H9 (cell line): Measurements from ENCODE around the gene ARPP21. TPM values are rescaled to one million over a fixed set of nuclear protein-coding genes. Genes with fewer than 3 reads are reported as not detected.
"Not testable (repeated sequence)": the region's sequence is repeated elsewhere in the genome, so short reads cannot be mapped to it uniquely, and the experiment has no call there.

ENCODE experiments used
- DNase-seq: peaks from one replicate; pipeline ENCODE4 v3.0.0-alpha.2; 2017
- H2AFZ ChIP-seq: one replicate; pipeline ENCODE4 v1.6.1; 2013; ENCODE audit warnings: mild to moderate bottlenecking, low read length, control low read depth, moderate library complexity
- H2AK5ac ChIP-seq: 2 replicates; pipeline ENCODE4 v1.6.1; 2013; ENCODE audit warnings: low read length, control low read depth, mixed read lengths; ENCODE audit not compliant: insufficient read length
- H2BK120ac ChIP-seq: one replicate; pipeline ENCODE4 v1.6.1; 2013; ENCODE audit warnings: low read depth, mild to moderate bottlenecking, low read length, control low read depth, inconsistent platforms; ENCODE audit not compliant: poor library complexity, severe bottlenecking
- H2BK12ac ChIP-seq: 2 replicates; pipeline ENCODE4 v1.6.1; 2013; ENCODE audit warnings: low read length, control low read depth, mixed read lengths, low read depth; ENCODE audit not compliant: insufficient read length
- H2BK15ac ChIP-seq: 2 replicates; pipeline ENCODE4 v1.6.1; 2013; ENCODE audit warnings: low read depth, low read length, control low read depth
- H2BK20ac ChIP-seq: one replicate; pipeline ENCODE4 v1.6.1; 2013; ENCODE audit warnings: low read depth, mild to moderate bottlenecking, low read length, control low read depth, inconsistent platforms; ENCODE audit not compliant: poor library complexity, severe bottlenecking
- H2BK5ac ChIP-seq: 2 replicates; pipeline ENCODE4 v1.6.1; 2013; ENCODE audit warnings: low read length, control low read depth, mixed read lengths; ENCODE audit not compliant: insufficient read length
- H3K14ac ChIP-seq: 2 replicates; pipeline ENCODE4 v1.6.1; 2013; ENCODE audit warnings: low read length, control low read depth; ENCODE audit not compliant: insufficient read depth
- H3K18ac ChIP-seq: 2 replicates; pipeline ENCODE4 v1.6.1; 2013; ENCODE audit warnings: low read depth, mild to moderate bottlenecking, mixed read lengths, low read length, control low read depth; ENCODE audit not compliant: insufficient read length
- H3K23ac ChIP-seq: 2 replicates; pipeline ENCODE4 v1.6.1; 2013; ENCODE audit warnings: low read length, control low read depth, mixed read lengths, low read depth; ENCODE audit not compliant: insufficient read length
- H3K23me2 ChIP-seq: 2 replicates; pipeline ENCODE4 v1.6.1; 2013; ENCODE audit warnings: low read depth, mild to moderate bottlenecking, mixed read lengths, low read length, control low read depth; ENCODE audit not compliant: insufficient read length, poor library complexity, severe bottlenecking
- H3K27ac ChIP-seq: 2 replicates; pipeline ENCODE4 v1.5.1; 2013; ENCODE audit warnings: low read length, control low read depth, mixed read lengths, low read depth; ENCODE audit not compliant: insufficient read length
- H3K27me3 ChIP-seq: 2 replicates; pipeline ENCODE4 v1.6.1; 2013; ENCODE audit warnings: low read length, control low read depth, inconsistent platforms; ENCODE audit not compliant: insufficient read depth
- H3K4ac ChIP-seq: 2 replicates; pipeline ENCODE4 v1.6.1; 2013; ENCODE audit warnings: low read depth, mild to moderate bottlenecking, control low read depth, inconsistent platforms, low read length, moderate library complexity
- H3K4me1 ChIP-seq: 2 replicates; pipeline ENCODE4 v1.6.1; 2013; ENCODE audit warnings: low read length, control low read depth, inconsistent platforms; ENCODE audit not compliant: insufficient read depth
- H3K4me2 ChIP-seq: 2 replicates; pipeline ENCODE4 v1.6.1; 2013; ENCODE audit warnings: low read length, control low read depth, mixed read lengths; ENCODE audit not compliant: insufficient read length, insufficient read depth
- H3K56ac ChIP-seq: 2 replicates; pipeline ENCODE4 v1.6.1; 2013; ENCODE audit warnings: low read depth, mild to moderate bottlenecking, mixed read lengths, low read length, control low read depth; ENCODE audit not compliant: insufficient read length
- H3K79me1 ChIP-seq: 2 replicates; pipeline ENCODE4 v1.6.1; 2013; ENCODE audit warnings: low read depth, mild to moderate bottlenecking, moderate library complexity, low read length, control low read depth, inconsistent platforms; ENCODE audit not compliant: insufficient read depth, poor library complexity, severe bottlenecking
- H3K79me2 ChIP-seq: 2 replicates; pipeline ENCODE4 v1.6.1; 2013; ENCODE audit warnings: low read length, control low read depth, inconsistent platforms; ENCODE audit not compliant: insufficient read depth
- H3K9ac ChIP-seq: 2 replicates; pipeline ENCODE4 v1.6.1; 2013; ENCODE audit warnings: low read length, control low read depth, mixed read lengths; ENCODE audit not compliant: insufficient read length; ENCODE audit errors: extremely low read depth
- H3K9me3 ChIP-seq: one replicate; pipeline ENCODE4 v1.6.1; 2013; ENCODE audit warnings: low read depth, low read length, inconsistent platforms; ENCODE audit not compliant: control insufficient read depth
- H3T11ph ChIP-seq: one replicate; pipeline ENCODE4 v1.6.1; 2013; ENCODE audit warnings: mild to moderate bottlenecking, low read length, control low read depth, inconsistent platforms
- H4K20me1 ChIP-seq: one replicate; pipeline ENCODE4 v1.6.1; 2013; ENCODE audit not compliant: control insufficient read depth, insufficient read length, insufficient read depth
- H4K5ac ChIP-seq: 2 replicates; pipeline ENCODE4 v1.6.1; 2013; ENCODE audit warnings: low read depth, mild to moderate bottlenecking, mixed read lengths, low read length, control low read depth; ENCODE audit not compliant: insufficient read length
- H4K8ac ChIP-seq: replicated peaks from 2 replicates; pipeline ENCODE4 v1.6.1; 2013; ENCODE audit warnings: low read length, control low read depth, mixed read lengths, low read depth; ENCODE audit not compliant: insufficient read length
- H4K91ac ChIP-seq: 2 replicates; pipeline ENCODE4 v1.6.1; 2013; ENCODE audit warnings: low read depth, mild to moderate bottlenecking, moderate library complexity, mixed read lengths, low read length, control low read depth; ENCODE audit not compliant: insufficient read length
- H3K27ac Mint-ChIP-seq, 3 experiments: 2 replicates in 2 of 3; 3 replicates in 1 of 3; pipeline ENCODE4 v1.8.0; 2020 to 2021; ENCODE audit warnings: mixed read lengths in 3 of 3, mild to moderate bottlenecking in 1 of 3, moderate library complexity in 1 of 3
- H3K27me3 Mint-ChIP-seq: 2 replicates; pipeline ENCODE4 v1.8.0; 2021; ENCODE audit warnings: low read depth, mild to moderate bottlenecking, moderate library complexity, mixed read lengths
- H3K36me3 Mint-ChIP-seq, 3 experiments: 2 replicates in 2 of 3; 3 replicates in 1 of 3; pipeline ENCODE4 v1.8.0; 2020 to 2021; ENCODE audit warnings: low read depth in 3 of 3, mixed read lengths in 3 of 3; ENCODE audit not compliant: insufficient read depth in 1 of 3
- H3K4me1 Mint-ChIP-seq, 2 experiments: 2 replicates each; pipeline ENCODE4 v1.8.0; 2020; ENCODE audit warnings: mixed read lengths in 2 of 2
- H3K4me3 Mint-ChIP-seq, 2 experiments: 2 replicates in 1 of 2; 3 replicates in 1 of 2; pipeline ENCODE4 v1.8.0; 2020 to 2021; ENCODE audit warnings: mild to moderate bottlenecking in 2 of 2, mixed read lengths in 2 of 2, moderate library complexity in 1 of 2
- H3K9me3 Mint-ChIP-seq, 2 experiments: 2 replicates in 1 of 2; 3 replicates in 1 of 2; pipeline ENCODE4 v1.8.0; 2020; ENCODE audit warnings: mild to moderate bottlenecking in 2 of 2, mixed read lengths in 2 of 2, moderate library complexity in 1 of 2
- WGBS: extraction: QIAGEN DNeasy Blood & Tissue Kit; methylation state at CpG from one replicate; pipeline ENCODE4 v1.1.7; 2013; ENCODE audit warnings: missing lambda C conversion rate, low lambda C conversion rate, mixed read lengths; ENCODE audit not compliant: insufficient read length; ENCODE audit errors: extremely low coverage; 5-methylcytosine and 5-hydroxymethylcytosine counted together
- total RNA-seq: library from RNA; stranded (reverse); gene quantifications from 2 replicates; pipeline ENCODE4 v1.2.1, GENCODE V29; 2021
- TF ChIP-seq, protein P1 (sequence below): fragments of 200-600 bp; sonication (generic); conservative IDR thresholded peaks from 3 replicates; pipeline ENCODE4 v1.8.0; 2021; ENCODE audit warnings: antibody characterized with exemption, mild to moderate bottlenecking

Gene ARPP21
- total RNA-seq, 1 experiment from 2014 or later, result not detected

GRCh38 chr3:35814531-35814930, 175.2 kb downstream of the ARPP21 start:
- Histone ChIP-seq H3K79me2 (no peaks in the 10 kb centered on the region), H2BK20ac (no peak overlapping the region), H3T11ph (no peak overlapping the region), H3K23me2 (no peaks in the 10 kb centered on the region), H3K4me2 (no peak overlapping the region), H4K8ac (no peak overlapping the region), H2BK15ac (no peak overlapping the region), H2BK120ac (no peak overlapping the region), H3K23ac (no peak overlapping the region), H2BK12ac (no peak overlapping the region), H4K20me1 (no peaks in the 10 kb centered on the region), H3K9me3 (no peaks in the 10 kb centered on the region), H3K4me1 (no peaks in the 10 kb centered on the region), H3K56ac (no peak overlapping the region), H3K14ac (no peak overlapping the region), H3K27me3 (no peaks in the 10 kb centered on the region), H3K27ac (no peak overlapping the region), H2AK5ac (no peak overlapping the region), H2BK5ac (no peak overlapping the region), H3K18ac (no peak overlapping the region), H3K79me1 (no peaks in the 10 kb centered on the region), H4K91ac (no peak overlapping the region), H4K5ac (no peak overlapping the region), H3K4ac (no peak overlapping the region), H3K9ac (no peak overlapping the region), H2AFZ (no peak overlapping the region)
- no peak for DNase-seq
- TF ChIP-seq, protein P1, sequence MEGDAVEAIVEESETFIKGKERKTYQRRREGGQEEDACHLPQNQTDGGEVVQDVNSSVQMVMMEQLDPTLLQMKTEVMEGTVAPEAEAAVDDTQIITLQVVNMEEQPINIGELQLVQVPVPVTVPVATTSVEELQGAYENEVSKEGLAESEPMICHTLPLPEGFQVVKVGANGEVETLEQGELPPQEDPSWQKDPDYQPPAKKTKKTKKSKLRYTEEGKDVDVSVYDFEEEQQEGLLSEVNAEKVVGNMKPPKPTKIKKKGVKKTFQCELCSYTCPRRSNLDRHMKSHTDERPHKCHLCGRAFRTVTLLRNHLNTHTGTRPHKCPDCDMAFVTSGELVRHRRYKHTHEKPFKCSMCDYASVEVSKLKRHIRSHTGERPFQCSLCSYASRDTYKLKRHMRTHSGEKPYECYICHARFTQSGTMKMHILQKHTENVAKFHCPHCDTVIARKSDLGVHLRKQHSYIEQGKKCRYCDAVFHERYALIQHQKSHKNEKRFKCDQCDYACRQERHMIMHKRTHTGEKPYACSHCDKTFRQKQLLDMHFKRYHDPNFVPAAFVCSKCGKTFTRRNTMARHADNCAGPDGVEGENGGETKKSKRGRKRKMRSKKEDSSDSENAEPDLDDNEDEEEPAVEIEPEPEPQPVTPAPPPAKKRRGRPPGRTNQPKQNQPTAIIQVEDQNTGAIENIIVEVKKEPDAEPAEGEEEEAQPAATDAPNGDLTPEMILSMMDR, result no peak
- H3K27me3 Mint-ChIP-seq, result no peaks in the 10 kb centered on the region
- no peaks in the 10 kb centered on the region for H3K9me3 Mint-ChIP-seq
- H3K36me3 Mint-ChIP-seq, result no peaks in the 10 kb centered on the region
- H3K4me3 Mint-ChIP-seq, result no peak overlapping the region
- no peak overlapping the region for H3K27ac Mint-ChIP-seq
- no peaks in the 10 kb centered on the region for H3K4me1 Mint-ChIP-seq
- no CpG with 5 or more reads among the region's 4 CpGs for WGBS

GRCh38 chr3:35815796-35816195, 176.5 kb downstream of the ARPP21 start:
- H3K27ac ChIP-seq, H2BK12ac ChIP-seq, H3K4me3 Mint-ChIP-seq, H3K56ac ChIP-seq, H4K8ac ChIP-seq, H3K4me2 ChIP-seq, H2BK5ac ChIP-seq, H2AK5ac ChIP-seq, H4K5ac ChIP-seq, H3K4me1 Mint-ChIP-seq, H3K9me3 ChIP-seq, H3K23me2 ChIP-seq, H4K91ac ChIP-seq, H2BK15ac ChIP-seq, H3K27me3 Mint-ChIP-seq, H3K14ac ChIP-seq, DNase-seq, H3K36me3 Mint-ChIP-seq, H2AFZ ChIP-seq, H3K9me3 Mint-ChIP-seq, H3K9ac ChIP-seq, H2BK120ac ChIP-seq, H2BK20ac ChIP-seq, H3K4ac ChIP-seq, H3K27me3 ChIP-seq, H3K79me2 ChIP-seq, H3K18ac ChIP-seq, H3K4me1 ChIP-seq, H3K23ac ChIP-seq, H3K27ac Mint-ChIP-seq, H4K20me1 ChIP-seq, H3K79me1 ChIP-seq, H3T11ph ChIP-seq: not testable (repeated sequence)
